Neural progenitor cell (in vitro differentiated cells): Measurements from ENCODE around the gene TICAM1.

Experiments
- CTCF ChIP-seq: fragments of 200-600 bp; sonication (generic); IDR thresholded peaks from 2 replicates; pipeline ENCODE4 v1.5.1; 2017; ENCODE audit warnings: antibody characterized with exemption, mild to moderate bottlenecking
- EZH2phosphoT487 ChIP-seq: fragments of 200-600 bp; sonication (generic); IDR thresholded peaks from 2 replicates; pipeline ENCODE4 v1.6.1; 2017; ENCODE audit warnings: antibody characterized with exemption

GRCh38 chr19:4823577-4823976, 7.9 kb downstream of the TICAM1 start:
- TF ChIP-seq CTCF (no peak), EZH2phosphoT487 (no peak)
